Caco-2 (cell line): ENCODE data around the gene TMEM176B. TPM values are rescaled to one million over a fixed set of nuclear protein-coding genes. Genes with fewer than 3 reads are reported as not detected.

ENCODE experiments used
- BruUV-seq: library from RNA; stranded (reverse); fragments of 400-500 nt; replicated peaks from 2 replicates; lab custom pipeline; 2021; lab: Mats Ljungman, UMichigan
- CTCF ChIA-PET: fragments of 300-600 bp; sonication (Branson Sonifier 250); formaldehyde crosslinking; loops from one replicate; lab custom pipeline; 2022; ENCODE audit warnings: antibody characterized with exemption; lab: Charles Lee
- POLR2A ChIA-PET: fragments of 300-600 bp; sonication (Branson Sonifier 250); formaldehyde crosslinking; loops from one replicate; lab custom pipeline; 2022; ENCODE audit warnings: antibody characterized with exemption; lab: Charles Lee
- DNase-seq, 2 experiments: peaks; one replicate each; pipeline versions ENCODE4 v3.0.0 to v3.0.0-alpha.2; 2020 to 2022
- H3K27me3 ChIP-seq: replicated peaks from 2 replicates; pipeline ENCODE4 v1.6.0; 2011; ENCODE audit warnings: low read length; ENCODE audit not compliant: control insufficient read depth, insufficient read depth
- H3K36me3 ChIP-seq: 2 replicates; pipeline ENCODE4 v1.5.1; 2011; ENCODE audit warnings: low read length; ENCODE audit not compliant: control insufficient read depth, insufficient read depth
- H3K4me1 ChIP-seq: fragments of 250-450 bp; sonication (Bioruptor Pico); 2 replicates; pipeline ENCODE4 v1.5.1; 2020; ENCODE audit warnings: mild to moderate bottlenecking
- H3K4me3 ChIP-seq: 2 replicates; pipeline ENCODE4 v1.5.1; 2011; ENCODE audit warnings: low read depth, mild to moderate bottlenecking, control low read depth, low read length
- H3K9me3 ChIP-seq: fragments of 250-450 bp; sonication (Bioruptor Pico); 2 replicates; pipeline ENCODE4 v1.5.1; 2020; ENCODE audit warnings: mild to moderate bottlenecking, moderate library complexity
- H3K27ac Mint-ChIP-seq: one replicate; pipeline ENCODE4 v1.8.0; 2022; ENCODE audit warnings: mixed read lengths; ENCODE audit not compliant: unreplicated experiment
- H3K27me3 Mint-ChIP-seq: one replicate; pipeline ENCODE4 v1.8.0; 2022; ENCODE audit warnings: mixed read lengths; ENCODE audit not compliant: insufficient read depth, unreplicated experiment
- H3K36me3 Mint-ChIP-seq: one replicate; pipeline ENCODE4 v1.8.0; 2022; ENCODE audit warnings: mild to moderate bottlenecking, mixed read lengths; ENCODE audit not compliant: insufficient read depth, unreplicated experiment
- H3K4me1 Mint-ChIP-seq: one replicate; pipeline ENCODE4 v1.8.0; 2022; ENCODE audit warnings: low read depth, mixed read lengths; ENCODE audit not compliant: unreplicated experiment
- H3K4me3 Mint-ChIP-seq: one replicate; pipeline ENCODE4 v1.8.0; 2022; ENCODE audit warnings: mild to moderate bottlenecking, moderate library complexity, mixed read lengths; ENCODE audit not compliant: unreplicated experiment
- H3K9me3 Mint-ChIP-seq: one replicate; pipeline ENCODE4 v1.8.0; 2022; ENCODE audit warnings: mixed read lengths; ENCODE audit not compliant: unreplicated experiment
- CTCF ChIP-seq, 2 experiments: fragments of 200-600 bp in 1 of 2; IDR thresholded peaks; 1 replicate in 1 of 2; 2 replicates in 1 of 2; pipeline versions ENCODE4 v1.5.1 to v1.8.0; 2011 to 2022; ENCODE audit warnings: antibody characterized with exemption in 1 of 2, control low read depth in 1 of 2, inconsistent platforms in 1 of 2, low read depth in 1 of 2, low read length in 1 of 2, mild to moderate bottlenecking in 1 of 2, moderate library complexity in 1 of 2; ENCODE audit not compliant: insufficient read depth in 1 of 2, severe bottlenecking in 1 of 2, unreplicated experiment in 1 of 2
- intact Hi-C: fragments of 100-400 bp; cut with micrococcal nuclease; formaldehyde crosslinking; loops from one replicate; pipeline ENCODE4 v1.10.0; 2022; ENCODE audit not compliant: unreplicated experiment
- total RNA-seq: library from RNA; stranded (reverse); gene quantifications from 2 replicates; pipeline ENCODE4 v1.2.3, GENCODE V29; 2022

TMEM176B gene
- total RNA-seq, 1 experiment from 2014 or later = 35.8 TPM

GRCh38 chr7:150791304-150791703, 8.9 kb downstream of the TMEM176B start:
- no peaks in the 10 kb centered on the region for H3K27me3 ChIP-seq
- Mint-ChIP-seq H3K27ac (no peak overlapping the region), H3K36me3 (no peaks in the 10 kb centered on the region), H3K9me3 (no peaks in the 10 kb centered on the region), H3K4me1 (no peaks in the 10 kb centered on the region), H3K27me3 (no peaks in the 10 kb centered on the region), H3K4me3 (no peak overlapping the region)
- TSS peak; percentile 29 for BruUV-seq
- no peak for DNase-seq
- TF ChIP-seq CTCF (IDR thresholded peaks at IDR 0.05; ENCODE audit: insufficient read depth in 1 of 2, low read depth in 1 of 2, low read length in 1 of 2, severe bottlenecking in 1 of 2, unreplicated experiment in 1 of 2) = no peak
- H3K4me3 ChIP-seq = no peak overlapping the region
- ChIA-PET CTCF (interaction anchor here (0.6 kb wide), 1 partner anchor 11 kb away, joined by 3 read pairs; no protein-coding TSS in a partner anchor), POLR2A (no interaction called here)
- intact Hi-C loops = no loop called here
- H3K4me1 ChIP-seq = no peaks in the 10 kb centered on the region
- no peaks in the 10 kb centered on the region for H3K9me3 ChIP-seq
- H3K36me3 ChIP-seq = no peaks in the 10 kb centered on the region; the same call in 1 of the 2 replicates

GRCh38 chr7:150790416-150791075, 9.6 kb downstream of the TMEM176B start:
- Mint-ChIP-seq H3K9me3 (no peaks in the 10 kb centered on the region), H3K4me1 (no peaks in the 10 kb centered on the region), H3K27ac (no peak overlapping the region), H3K27me3 (no peaks in the 10 kb centered on the region), H3K4me3 (no peak overlapping the region), H3K36me3 (no peaks in the 10 kb centered on the region)
- H3K4me3 ChIP-seq = no peak overlapping the region
- no peak for DNase-seq
- no peaks in the 10 kb centered on the region for H3K4me1 ChIP-seq
- H3K9me3 ChIP-seq = no peaks in the 10 kb centered on the region
- intact Hi-C loops = no loop called here
- TF ChIP-seq CTCF (IDR thresholded peaks at IDR 0.05; ENCODE audit: insufficient read depth in 1 of 2, low read depth in 1 of 2, low read length in 1 of 2, severe bottlenecking in 1 of 2, unreplicated experiment in 1 of 2) = no peak
- POLR2A ChIA-PET = no interaction called here
- H3K36me3 ChIP-seq = no peaks in the 10 kb centered on the region; the same call in 1 of the 2 replicates
- no peaks in the 10 kb centered on the region for H3K27me3 ChIP-seq
- CTCF ChIA-PET = no interaction called here
- no TSS peak for BruUV-seq

GRCh38 chr7:150788474-150789269, 11.5 kb downstream of the TMEM176B start:
- no peaks in the 10 kb centered on the region for H3K9me3 Mint-ChIP-seq
- H3K4me3 ChIP-seq = no peak overlapping the region
- DNase-seq = no peak
- H3K9me3 ChIP-seq = no peaks in the 10 kb centered on the region
- ChIA-PET POLR2A (no interaction called here), CTCF (interaction anchor here (0.5 to 1.3 kb wide), 6 partner anchors 10 to 149 kb away, joined by 3 to 7 read pairs (median 4); no protein-coding TSS in a partner anchor)
- no peaks in the 10 kb centered on the region for H3K27me3 Mint-ChIP-seq
- H3K4me1 Mint-ChIP-seq = no peaks in the 10 kb centered on the region
- peaks cover 15% of the 10 kb centered on the region for H3K4me1 ChIP-seq
- TF ChIP-seq CTCF (IDR thresholded peaks at IDR 0.05; ENCODE audit: insufficient read depth in 1 of 2, low read depth in 1 of 2, low read length in 1 of 2, severe bottlenecking in 1 of 2, unreplicated experiment in 1 of 2) = no peak
- no peaks in the 10 kb centered on the region; the same call in 1 of the 2 replicates for H3K36me3 ChIP-seq
- no peaks in the 10 kb centered on the region for H3K27me3 ChIP-seq
- H3K27ac Mint-ChIP-seq = no peak overlapping the region
- intact Hi-C loops = no loop called here
- no peaks in the 10 kb centered on the region for H3K36me3 Mint-ChIP-seq
- no peak overlapping the region for H3K4me3 Mint-ChIP-seq
- BruUV-seq = no TSS peak
